OCI-LY7 (cell line): ENCODE measurements around the gene PEX11A.

Source experiments
- EZH2phosphoT487 ChIP-seq: fragments of 200-600 bp; sonication (generic); IDR thresholded peaks from 2 replicates; pipeline ENCODE4 v1.6.1; 2018; ENCODE audit warnings: low read depth, borderline replicate concordance, mild to moderate bottlenecking, mixed run types, antibody characterized with exemption, low read length, moderate library complexity, mixed read lengths
- TF ChIP-seq, protein P1 (sequence below): fragments of 200-600 bp; sonication (generic); conservative IDR thresholded peaks from 2 replicates; pipeline ENCODE4 v1.5.1; 2014; ENCODE audit warnings: mild to moderate bottlenecking, antibody characterized with exemption, low read length, moderate library complexity, mixed read lengths

DNA sequence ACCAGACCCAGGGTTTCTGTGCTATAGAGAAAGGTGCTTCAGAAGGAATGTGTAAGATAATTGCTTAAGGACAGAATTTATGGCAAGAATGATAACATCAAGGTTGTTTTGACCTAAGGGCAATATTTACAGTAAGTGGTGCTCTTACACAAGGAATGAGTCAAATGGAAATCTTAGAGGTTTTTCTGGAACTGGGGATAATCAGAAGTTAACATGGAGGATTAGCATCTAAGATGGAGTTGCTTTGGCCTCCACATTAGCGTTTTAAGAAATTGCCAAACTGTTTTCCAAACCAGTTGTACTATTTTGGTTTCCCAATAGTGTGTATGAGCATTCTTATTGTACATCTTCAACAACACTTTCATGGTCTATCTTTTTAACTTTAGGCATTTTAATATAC is 3.1 kb upstream of the PEX11A start:
- TF ChIP-seq, protein P1, sequence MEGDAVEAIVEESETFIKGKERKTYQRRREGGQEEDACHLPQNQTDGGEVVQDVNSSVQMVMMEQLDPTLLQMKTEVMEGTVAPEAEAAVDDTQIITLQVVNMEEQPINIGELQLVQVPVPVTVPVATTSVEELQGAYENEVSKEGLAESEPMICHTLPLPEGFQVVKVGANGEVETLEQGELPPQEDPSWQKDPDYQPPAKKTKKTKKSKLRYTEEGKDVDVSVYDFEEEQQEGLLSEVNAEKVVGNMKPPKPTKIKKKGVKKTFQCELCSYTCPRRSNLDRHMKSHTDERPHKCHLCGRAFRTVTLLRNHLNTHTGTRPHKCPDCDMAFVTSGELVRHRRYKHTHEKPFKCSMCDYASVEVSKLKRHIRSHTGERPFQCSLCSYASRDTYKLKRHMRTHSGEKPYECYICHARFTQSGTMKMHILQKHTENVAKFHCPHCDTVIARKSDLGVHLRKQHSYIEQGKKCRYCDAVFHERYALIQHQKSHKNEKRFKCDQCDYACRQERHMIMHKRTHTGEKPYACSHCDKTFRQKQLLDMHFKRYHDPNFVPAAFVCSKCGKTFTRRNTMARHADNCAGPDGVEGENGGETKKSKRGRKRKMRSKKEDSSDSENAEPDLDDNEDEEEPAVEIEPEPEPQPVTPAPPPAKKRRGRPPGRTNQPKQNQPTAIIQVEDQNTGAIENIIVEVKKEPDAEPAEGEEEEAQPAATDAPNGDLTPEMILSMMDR: no peak
- TF ChIP-seq EZH2phosphoT487: no peak
